Esophagus squamous epithelium (tissue), 4 donors: ENCODE measurements around the gene BANF2.

Experiments used
- POLR2A ChIP-seq, 4 donors: fragments of 450-650 bp; IDR thresholded peaks; one replicate each; pipeline ENCODE4 v1.6.1; 2017; ENCODE audit warnings: antibody characterized with exemption in 4 of 4, mild to moderate bottlenecking in 4 of 4, moderate library complexity in 3 of 4
- TF ChIP-seq, protein P1 (sequence below), 6 experiments: fragments of 450-650 bp in 4 of 6; fragments of 200-600 bp in 2 of 6; sonication (generic) in 2 of 6; IDR thresholded peaks; one replicate each; pipeline ENCODE4 v1.5.1; 2016 to 2019; ENCODE audit warnings: antibody characterized with exemption in 6 of 6, mild to moderate bottlenecking in 4 of 6, moderate library complexity in 4 of 6

DNA sequence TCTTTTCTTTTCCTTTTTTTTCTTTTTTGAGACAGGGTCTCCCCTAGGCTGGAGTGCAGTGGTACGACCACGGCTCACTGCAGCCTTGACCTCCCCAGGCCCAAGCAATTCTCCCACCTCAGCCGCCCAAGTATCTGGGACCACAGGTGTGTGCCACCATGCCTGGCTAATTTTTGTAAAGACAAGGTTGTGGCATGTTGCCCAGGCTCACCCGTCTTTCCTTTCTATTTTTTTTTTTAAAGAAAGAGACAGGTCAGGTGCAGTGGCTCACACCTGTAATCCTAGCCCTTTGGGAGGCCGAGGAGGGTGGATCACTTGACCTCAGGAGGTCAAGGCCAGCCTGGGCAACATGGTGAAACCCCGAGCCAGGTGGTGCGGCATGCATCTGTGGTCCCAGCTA lies 16.6 kb downstream of the BANF2 start:
- TF ChIP-seq POLR2A (IDR thresholded peaks at IDR 0.05), result no peak
- TF ChIP-seq, protein P1, sequence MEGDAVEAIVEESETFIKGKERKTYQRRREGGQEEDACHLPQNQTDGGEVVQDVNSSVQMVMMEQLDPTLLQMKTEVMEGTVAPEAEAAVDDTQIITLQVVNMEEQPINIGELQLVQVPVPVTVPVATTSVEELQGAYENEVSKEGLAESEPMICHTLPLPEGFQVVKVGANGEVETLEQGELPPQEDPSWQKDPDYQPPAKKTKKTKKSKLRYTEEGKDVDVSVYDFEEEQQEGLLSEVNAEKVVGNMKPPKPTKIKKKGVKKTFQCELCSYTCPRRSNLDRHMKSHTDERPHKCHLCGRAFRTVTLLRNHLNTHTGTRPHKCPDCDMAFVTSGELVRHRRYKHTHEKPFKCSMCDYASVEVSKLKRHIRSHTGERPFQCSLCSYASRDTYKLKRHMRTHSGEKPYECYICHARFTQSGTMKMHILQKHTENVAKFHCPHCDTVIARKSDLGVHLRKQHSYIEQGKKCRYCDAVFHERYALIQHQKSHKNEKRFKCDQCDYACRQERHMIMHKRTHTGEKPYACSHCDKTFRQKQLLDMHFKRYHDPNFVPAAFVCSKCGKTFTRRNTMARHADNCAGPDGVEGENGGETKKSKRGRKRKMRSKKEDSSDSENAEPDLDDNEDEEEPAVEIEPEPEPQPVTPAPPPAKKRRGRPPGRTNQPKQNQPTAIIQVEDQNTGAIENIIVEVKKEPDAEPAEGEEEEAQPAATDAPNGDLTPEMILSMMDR (IDR thresholded peaks at IDR 0.05), result no peak
